ENCODE data around the gene HOXD10. TPM values are rescaled to one million over a fixed set of nuclear protein-coding genes. Genes with fewer than 3 reads are reported as not detected.
A peak's percentile ranks its signal among the peaks of the same experiment; 100 is the strongest.

HOXD10 gene
- total and polyA plus RNA-seq, 2 donors from 2014 or later: 28.2 to 35.4 TPM

GRCh38 chr2:176139661-176140512, 23.3 kb downstream of the HOXD10 start:
- Histone ChIP-seq H3K27me3 (ENCODE audit: control insufficient read depth, insufficient read depth, low read length) (no peaks in the 10 kb centered on the region), H3K27ac (ENCODE audit: low read depth in 2 of 2, low read length in 2 of 2) (peak overlapping the region; percentile 94 to 97), H3K9me3 (ENCODE audit: control insufficient read depth in 2 of 3, insufficient read depth in 1 of 3, low read length in 3 of 3) (no peaks in the 10 kb centered on the region), H3K4me1 (ENCODE audit: control insufficient read depth in 2 of 3, insufficient read depth in 2 of 3, low read depth in 1 of 3, low read length in 3 of 3) (peaks cover 6 to 25% (median 18%) of the 10 kb centered on the region in 3 donors), H3K9ac (ENCODE audit: low read length in 3 of 3) (peak overlapping the region; percentile 58 to 95 (median 80)), H3K4me3 (ENCODE audit: low read length in 3 of 3) (peak overlapping the region; percentile 71 to 84 (median 73)), H3K36me3 (ENCODE audit: control insufficient read depth in 2 of 3, insufficient read depth in 3 of 3, low read length in 3 of 3) (no peaks in the 10 kb centered on the region)
- intact Hi-C loops (cut with DNase I): loop anchor here (10.0 kb wide), 2 partner anchors 315 to 415 kb away; no protein-coding TSS in a partner anchor
- FAIRE-seq (no peak), DNase-seq (peak in 4 of 5 donors; percentile 75 to 91 (median 86))
- no peak for TF ChIP-seq CTCF (IDR thresholded peaks at IDR 0.05; ENCODE audit: borderline replicate concordance, extremely low read depth, insufficient read depth)

DNA sequence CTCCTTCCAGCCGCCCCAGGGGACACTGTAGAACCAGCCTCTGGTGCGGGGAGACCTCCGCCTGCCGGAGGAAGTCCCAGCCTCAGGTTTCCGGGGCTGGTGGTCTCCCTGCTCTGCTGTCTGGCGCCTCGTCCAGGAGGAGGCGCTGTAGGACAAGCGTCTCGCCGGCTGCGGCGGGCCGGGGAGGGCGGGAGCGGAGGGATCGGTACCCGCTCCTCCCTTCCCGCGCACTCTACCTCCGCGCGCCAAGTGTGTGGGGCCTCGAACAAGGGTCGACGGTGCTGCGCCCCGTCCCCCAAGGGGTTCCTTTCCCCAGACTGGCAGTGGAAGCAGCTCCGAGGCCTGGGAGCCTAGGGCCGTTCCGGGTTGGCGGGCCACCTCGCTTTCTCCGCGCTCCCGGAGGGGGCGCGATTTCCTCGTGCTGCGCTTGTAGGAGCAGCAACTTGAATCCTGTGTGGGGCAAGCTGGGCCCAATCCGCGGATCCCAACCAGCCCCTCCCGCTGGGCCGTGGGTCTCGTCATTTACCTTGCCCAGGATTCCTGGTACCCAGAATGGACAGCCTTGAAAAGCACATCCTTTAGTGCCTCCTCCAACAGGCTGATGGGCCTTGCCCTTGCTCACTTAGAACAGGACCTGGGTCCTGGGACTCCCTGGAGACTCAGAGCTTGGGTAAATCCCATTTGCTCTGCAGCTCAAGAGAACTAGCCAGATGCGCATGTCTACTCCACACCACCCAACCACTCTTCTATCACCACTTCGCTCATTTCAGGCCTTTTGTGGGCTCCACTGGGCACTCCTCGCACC, 24.1 kb downstream of the HOXD10 start:
- DNase-seq (peak; percentile 94 to 97 (median 95)), FAIRE-seq (no peak)
- peak overlapping the region; percentile 16 to 58 (median 57) for H3K4me3 ChIP-seq (ENCODE audit: low read length in 3 of 3)

GRCh38 chr2:176142281-176142680, 25.7 kb downstream of the HOXD10 start:
- H3K4me1 ChIP-seq (ENCODE audit: control insufficient read depth in 2 of 3, insufficient read depth in 2 of 3, low read depth in 1 of 3, low read length in 3 of 3): peaks cover 15 to 24% (median 19%) of the 10 kb centered on the region in 3 donors
- no peak for TF ChIP-seq CTCF (IDR thresholded peaks at IDR 0.05; ENCODE audit: borderline replicate concordance, extremely low read depth, insufficient read depth)
- H3K9me3 ChIP-seq (ENCODE audit: control insufficient read depth in 2 of 3, insufficient read depth in 1 of 3, low read length in 3 of 3): no peaks in the 10 kb centered on the region
- no peak overlapping the region for H3K4me3 ChIP-seq (ENCODE audit: low read length in 3 of 3)
- DNase-seq: peak in 1 of 5 donors; percentile 36
- intact Hi-C loops (cut with DNase I): loop anchor here (10.0 kb wide), 2 partner anchors 313 to 413 kb away; no protein-coding TSS in a partner anchor
- peak overlapping the region; percentile 10 to 40 for H3K27ac ChIP-seq (ENCODE audit: low read depth in 2 of 2, low read length in 2 of 2)
- H3K36me3 ChIP-seq (ENCODE audit: control insufficient read depth in 2 of 3, insufficient read depth in 3 of 3, low read length in 3 of 3): no peaks in the 10 kb centered on the region
- no peak for FAIRE-seq
- H3K27me3 ChIP-seq (ENCODE audit: control insufficient read depth, insufficient read depth, low read length): no peaks in the 10 kb centered on the region
- peak overlapping the region in 1 of 3 donors; percentile 9 for H3K9ac ChIP-seq (ENCODE audit: low read length in 3 of 3)

More for the DNA sequence above, 24.1 kb downstream of the HOXD10 start:
- no peaks in the 10 kb centered on the region for H3K9me3 ChIP-seq (ENCODE audit: control insufficient read depth in 2 of 3, insufficient read depth in 1 of 3, low read length in 3 of 3)
- no peaks in the 10 kb centered on the region for H3K27me3 ChIP-seq (ENCODE audit: control insufficient read depth, insufficient read depth, low read length)
- peak overlapping the region; percentile 58 to 73 (median 65) for H3K9ac ChIP-seq (ENCODE audit: low read length in 3 of 3)
- H3K36me3 ChIP-seq (ENCODE audit: control insufficient read depth in 2 of 3, insufficient read depth in 3 of 3, low read length in 3 of 3): no peaks in the 10 kb centered on the region
- peak overlapping the region; percentile 82 to 97 for H3K27ac ChIP-seq (ENCODE audit: low read depth in 2 of 2, low read length in 2 of 2)
- TF ChIP-seq CTCF (IDR thresholded peaks at IDR 0.05; ENCODE audit: borderline replicate concordance, extremely low read depth, insufficient read depth): peak; percentile 97
- intact Hi-C loops (cut with DNase I): loop anchor here (10.0 kb wide), 2 partner anchors 314 to 414 kb away; no protein-coding TSS in a partner anchor
- peaks cover 9 to 24% (median 19%) of the 10 kb centered on the region in 3 donors for H3K4me1 ChIP-seq (ENCODE audit: control insufficient read depth in 2 of 3, insufficient read depth in 2 of 3, low read depth in 1 of 3, low read length in 3 of 3)

Measured in kidney (tissue), 14 donors.